Posterior vena cava (tissue), 2 donors: Measurements from ENCODE around the gene CDH13. TPM values are rescaled to one million over a fixed set of nuclear protein-coding genes. Genes with fewer than 3 reads are reported as not detected.

Experiments
- DNase-seq: peaks from one replicate; pipeline ENCODE4 v3.0.0-alpha.2; 2020; ENCODE audit warnings: low spot score
- intact Hi-C, 2 donors: fragments of 100-400 bp; cut with DNase I; formaldehyde crosslinking; loops; one replicate each; pipeline versions ENCODE4 v1.14.1 to v1.14.2; 2022 to 2023
- total RNA-seq, 2 donors: library from RNA; stranded (reverse); fragmentation: NEBNext Ultra II Directional; extraction: Animal tissue kit (Norgen Biotek cat#: 25700); gene quantifications; one replicate each; pipeline ENCODE4 v1.2.1, GENCODE V29; 2021
- donor health status: DM: yes; HTN: yes; CAD: no.
- donor health status: DM: yes; HTN: yes; CAD: no.

CDH13 gene
- total RNA-seq, 2 donors from 2014 or later: 32.0 to 81.7 TPM

- intact Hi-C loops: no loop called here
- DNase-seq: no peak
Observed at GRCh38 chr16:83501481-83501880, 874.7 kb downstream of the CDH13 start.

GRCh38 chr16:83508295-83508694 is 881.5 kb downstream of the CDH13 start:
- intact Hi-C loops: no loop called here
- DNase-seq: no peak

GRCh38 chr16:83509316-83509715 is 882.5 kb downstream of the CDH13 start:
- no peak for DNase-seq
- intact Hi-C loops: no loop called here

GRCh38 chr16:83510906-83511305 is 884.1 kb downstream of the CDH13 start:
- intact Hi-C loops: no loop called here
- DNase-seq: no peak

GRCh38 chr16:83513008-83513755 is 886.4 kb downstream of the CDH13 start:
- intact Hi-C loops: no loop called here
- no peak for DNase-seq

GRCh38 chr16:83515395-83515794 is 888.6 kb downstream of the CDH13 start:
- intact Hi-C loops: no loop called here
- no peak for DNase-seq

- intact Hi-C loops: no loop called here
- no peak for DNase-seq
Observed at GRCh38 chr16:83516931-83517330, 890.2 kb downstream of the CDH13 start.

GRCh38 chr16:83517398-83517797 is 890.6 kb downstream of the CDH13 start:
- no peak for DNase-seq
- intact Hi-C loops: no loop called here

GRCh38 chr16:83520596-83520995 is 893.8 kb downstream of the CDH13 start:
- intact Hi-C loops: no loop called here
- no peak for DNase-seq

GRCh38 chr16:83530293-83530692 is 903.5 kb downstream of the CDH13 start:
- DNase-seq: no peak
- intact Hi-C loops: no loop called here

GRCh38 chr16:83532634-83533033 is 905.9 kb downstream of the CDH13 start:
- intact Hi-C loops: no loop called here
- no peak for DNase-seq

GRCh38 chr16:83533193-83533592 is 906.4 kb downstream of the CDH13 start:
- intact Hi-C loops: no loop called here
- DNase-seq: no peak

- intact Hi-C loops: no loop called here
- DNase-seq: no peak
Observed at GRCh38 chr16:83538707-83539106, 911.9 kb downstream of the CDH13 start.

GRCh38 chr16:83539736-83540490 is 913.1 kb downstream of the CDH13 start:
- intact Hi-C loops: no loop called here
- no peak for DNase-seq

GRCh38 chr16:83541231-83541630 is 914.5 kb downstream of the CDH13 start:
- intact Hi-C loops: no loop called here
- DNase-seq: no peak

GRCh38 chr16:83542491-83542890 is 915.7 kb downstream of the CDH13 start:
- no peak for DNase-seq
- intact Hi-C loops: no loop called here

- intact Hi-C loops: no loop called here
- no peak for DNase-seq
Observed at GRCh38 chr16:83549316-83550182, 922.8 kb downstream of the CDH13 start.

- DNase-seq: no peak
- intact Hi-C loops: no loop called here
Observed at GRCh38 chr16:83550183-83550569, 923.4 kb downstream of the CDH13 start.

- DNase-seq: no peak
- intact Hi-C loops: no loop called here
Observed at GRCh38 chr16:83552228-83552627, 925.5 kb downstream of the CDH13 start.

GRCh38 chr16:83552930-83553329 is 926.2 kb downstream of the CDH13 start:
- intact Hi-C loops: no loop called here

More at GRCh38 chr16:83552930-83553329, 926.2 kb downstream of the CDH13 start:
- DNase-seq: no peak
